Keratinocyte (primary cell): ENCODE data around the gene TXNDC17.

Experiments
- CTCF ChIP-seq, 3 experiments: IDR thresholded peaks in 1 of 3; conservative IDR thresholded peaks in 1 of 3; optimal IDR thresholded peaks in 1 of 3; 2 replicates in 2 of 3; 3 replicates in 1 of 3; pipeline versions ENCODE3 to v1.5.1; 2011; ENCODE audit warnings: low read length in 3 of 3, mild to moderate bottlenecking in 3 of 3, moderate library complexity in 2 of 3, control low read depth in 1 of 3, inconsistent platforms in 1 of 3; ENCODE audit not compliant: insufficient read depth in 2 of 3; ENCODE audit errors: extremely low read depth in 1 of 3
- EZH2 ChIP-seq: IDR thresholded peaks from one replicate; pipeline ENCODE4 v1.6.1; 2012; ENCODE audit warnings: inconsistent platforms, mild to moderate bottlenecking, low read length, moderate library complexity

DNA sequence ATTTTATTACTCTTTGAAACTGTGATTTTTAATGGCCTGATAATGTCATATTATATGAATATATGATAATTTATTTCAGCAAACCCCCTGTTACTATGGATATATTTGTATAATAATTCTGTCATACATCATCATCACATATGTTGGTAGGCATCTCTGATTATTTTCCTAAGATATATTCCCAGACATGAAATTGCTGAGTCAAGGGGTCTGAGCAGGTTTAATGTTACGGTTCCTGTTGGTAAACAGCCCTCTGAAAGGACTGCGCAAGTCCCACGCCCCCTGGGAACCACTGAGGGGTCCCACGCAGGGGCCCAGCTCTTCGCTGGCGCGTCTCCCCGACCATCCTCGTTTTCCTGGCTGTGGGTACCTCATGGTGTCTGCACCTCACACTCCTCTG, 48.1 kb downstream of the TXNDC17 start:
- no peak for TF ChIP-seq CTCF (optimal IDR thresholded peaks at IDR 0.05 in 1 of 3, IDR thresholded peaks at IDR 0.05 in 1 of 3, conservative IDR thresholded peaks at IDR 0.05 in 1 of 3; ENCODE audit: extremely low read depth in 1 of 3, insufficient read depth in 2 of 3, low read length in 3 of 3)
- TF ChIP-seq EZH2: no peak
